Small intestine (tissue), 7 donors: ENCODE measurements around the gene SP140. TPM values are rescaled to one million over a fixed set of nuclear protein-coding genes. Genes with fewer than 3 reads are reported as not detected.

Experiments
- DNase-seq, 2 donors: peaks; one replicate each; pipeline versions ENCODE4 v3.0.0 to v3.0.0-alpha.2; 2013
- FAIRE-seq: peaks from 2 replicates; lab custom pipeline; 2012; peaks lifted over from hg19 to GRCh38; lab: Jason Lieb, UNC
- H3K27ac ChIP-seq, 3 donors: one replicate each; pipeline ENCODE4 v1.5.1; 2013; ENCODE audit warnings: low read length in 2 of 3, mild to moderate bottlenecking in 2 of 3, control low read depth in 1 of 3, inconsistent platforms in 1 of 3, low read depth in 1 of 3, moderate library complexity in 1 of 3
- H3K27me3 ChIP-seq, 3 donors: one replicate each; pipeline ENCODE4 v1.6.1; 2013; ENCODE audit warnings: low read length in 3 of 3, inconsistent platforms in 1 of 3; ENCODE audit not compliant: control insufficient read depth in 3 of 3, insufficient read depth in 3 of 3
- H3K36me3 ChIP-seq, 3 donors: one replicate each; pipeline ENCODE4 v1.6.1; 2013; ENCODE audit warnings: low read length in 3 of 3, inconsistent platforms in 1 of 3, low read depth in 1 of 3, mild to moderate bottlenecking in 1 of 3, moderate library complexity in 1 of 3; ENCODE audit not compliant: control insufficient read depth in 3 of 3, insufficient read depth in 2 of 3
- H3K4me1 ChIP-seq, 3 donors: one replicate each; pipeline ENCODE4 v1.6.1; 2013; ENCODE audit warnings: low read length in 2 of 3, inconsistent platforms in 1 of 3, low read depth in 1 of 3, mild to moderate bottlenecking in 1 of 3, moderate library complexity in 1 of 3; ENCODE audit not compliant: control insufficient read depth in 3 of 3, insufficient read depth in 2 of 3
- H3K4me3 ChIP-seq, 3 donors: one replicate each; pipeline ENCODE4 v1.5.1; 2013; ENCODE audit warnings: low read length in 3 of 3, control low read depth in 1 of 3, inconsistent platforms in 1 of 3, low read depth in 1 of 3, mild to moderate bottlenecking in 1 of 3, moderate library complexity in 1 of 3
- H3K9me3 ChIP-seq, 2 donors: one replicate each; pipeline ENCODE4 v1.6.1; 2013; ENCODE audit warnings: low read depth in 1 of 2, low read length in 1 of 2; ENCODE audit not compliant: control insufficient read depth in 2 of 2, insufficient read depth in 1 of 2
- WGBS, 3 donors: extraction: QIAGEN DNeasy Blood & Tissue Kit; methylation state at CpG; one replicate each; pipeline ENCODE4 v1.1.7; 2013; 5-methylcytosine and 5-hydroxymethylcytosine counted together
- polyA plus RNA-seq, 4 donors: library from polyadenylated mRNA; stranded (reverse) in 3 of 4; unstranded in 1 of 4; fragments of 200-250 nt in 3 of 4; fragments of 120-200 nt in 1 of 4; gene quantifications; one replicate each; pipeline versions ENCODE4 v1.2.1 to v1.2.3, GENCODE V29; 2013
- donor health status: healthy with polysubstance abuse.
- donor health status: control.
- donor health status: control.
- donor health status: Bipolar disorder and iron deficiency.
- donor health status: healthy.

The SP140 gene
- polyA plus RNA-seq, 4 donors, result 1.5 to 3.0 (median 1.5) TPM; not detected in 1

GRCh38 chr2:230203110-230203676 lies 22.3 kb upstream of the SP140 start:
- peaks cover 13 to 20% (median 19%) of the 10 kb centered on the region in 3 donors for H3K36me3 ChIP-seq

GRCh38 chr2:230205034-230205433 lies 20.5 kb upstream of the SP140 start:
- peaks cover 15 to 24% (median 16%) of the 10 kb centered on the region in 3 donors for H3K36me3 ChIP-seq
- H3K27ac ChIP-seq, result no peak overlapping the region
- H3K27me3 ChIP-seq, result no peaks in the 10 kb centered on the region
- WGBS, 3 donors, result 92 to 96% (median 95%) methylated on average over 1 of the region's 1 CpG
- DNase-seq, result no peak
- H3K4me1 ChIP-seq, result no peaks in the 10 kb centered on the region
- peaks cover 0 to 3% of the 10 kb centered on the region in 2 donors for H3K9me3 ChIP-seq
- no peak overlapping the region for H3K4me3 ChIP-seq
- FAIRE-seq, result no peak

More at GRCh38 chr2:230203110-230203676, 22.3 kb upstream of the SP140 start:
- Histone ChIP-seq H3K27me3 (no peaks in the 10 kb centered on the region), H3K27ac (no peak overlapping the region), H3K4me1 (no peaks in the 10 kb centered on the region), H3K4me3 (no peak overlapping the region), H3K9me3 (peaks cover 0 to 3% of the 10 kb centered on the region in 2 donors)
- FAIRE-seq (no peak), DNase-seq (no peak)
- WGBS, 3 donors, result 91 to 95% (median 94%) methylated on average over 15 of the region's 15 CpGs

GRCh38 chr2:230205721-230206120 lies 19.8 kb upstream of the SP140 start:
- FAIRE-seq (no peak), DNase-seq (no peak)
- 82 to 93% (median 87%) methylated on average over 2 of the region's 2 CpGs for WGBS, 3 donors
- H3K4me3 ChIP-seq, result no peak overlapping the region
- no peaks in the 10 kb centered on the region for H3K27me3 ChIP-seq
- H3K9me3 ChIP-seq, result peaks cover 0 to 3% of the 10 kb centered on the region in 2 donors
- H3K4me1 ChIP-seq, result no peaks in the 10 kb centered on the region
- peaks cover 14 to 28% (median 18%) of the 10 kb centered on the region in 3 donors for H3K36me3 ChIP-seq
- H3K27ac ChIP-seq, result no peak overlapping the region

GRCh38 chr2:230208576-230208975 lies 17.0 kb upstream of the SP140 start:
- Histone ChIP-seq H3K9me3 (no peaks in the 10 kb centered on the region), H3K27me3 (no peaks in the 10 kb centered on the region), H3K27ac (no peak overlapping the region), H3K36me3 (peaks cover 27 to 40% (median 29%) of the 10 kb centered on the region in 3 donors), H3K4me3 (no peak overlapping the region), H3K4me1 (no peaks in the 10 kb centered on the region)
- no peak for FAIRE-seq
- no peak for DNase-seq

GRCh38 chr2:230209422-230210051 lies 16.0 kb upstream of the SP140 start:
- peaks cover 25 to 43% (median 32%) of the 10 kb centered on the region in 3 donors for H3K36me3 ChIP-seq
- 80 to 86% (median 84%) methylated on average over 1 of the region's 1 CpG for WGBS, 3 donors
- H3K4me1 ChIP-seq, result no peaks in the 10 kb centered on the region
- no peaks in the 10 kb centered on the region for H3K27me3 ChIP-seq
- DNase-seq, result no peak
- H3K4me3 ChIP-seq, result no peak overlapping the region
- no peak overlapping the region for H3K27ac ChIP-seq
- no peak for FAIRE-seq
- H3K9me3 ChIP-seq, result no peaks in the 10 kb centered on the region

- Histone ChIP-seq H3K27ac (no peak overlapping the region), H3K36me3 (peaks cover 13 to 24% (median 20%) of the 10 kb centered on the region in 3 donors), H3K4me3 (no peak overlapping the region), H3K27me3 (no peaks in the 10 kb centered on the region), H3K4me1 (peaks cover 0 to 18% (median 2%) of the 10 kb centered on the region in 3 donors), H3K9me3 (no peaks in the 10 kb centered on the region)
- DNase-seq, result no peak
- WGBS, 3 donors, result 77 to 85% (median 80%) methylated on average over 1 of the region's 1 CpG
- FAIRE-seq, result no peak
These were observed 9.0 kb upstream of the SP140 start for GRCh38 chr2:230216489-230216888.

GRCh38 chr2:230217424-230217823 lies 8.1 kb upstream of the SP140 start:
- Histone ChIP-seq H3K27me3 (no peaks in the 10 kb centered on the region), H3K27ac (peak overlapping the region in 1 of 3 donors; percentile 53), H3K9me3 (no peaks in the 10 kb centered on the region), H3K4me3 (no peak overlapping the region), H3K36me3 (peaks cover 8 to 18% (median 12%) of the 10 kb centered on the region in 3 donors), H3K4me1 (peaks cover 0 to 18% (median 2%) of the 10 kb centered on the region in 3 donors)
- WGBS, 3 donors, result 40 to 58% (median 46%) methylated on average over 3 of the region's 3 CpGs
- no peak for FAIRE-seq
- DNase-seq, result peak; percentile 9 to 34

GRCh38 chr2:230218421-230218820 lies 7.1 kb upstream of the SP140 start:
- WGBS, 3 donors, result 32 to 52% (median 46%) methylated on average over 2 of the region's 2 CpGs
- Histone ChIP-seq H3K9me3 (no peaks in the 10 kb centered on the region), H3K4me3 (no peak overlapping the region), H3K27ac (no peak overlapping the region), H3K27me3 (no peaks in the 10 kb centered on the region), H3K36me3 (peaks cover 4 to 11% (median 10%) of the 10 kb centered on the region in 3 donors), H3K4me1 (peaks cover 0 to 18% (median 2%) of the 10 kb centered on the region in 3 donors)
- FAIRE-seq (no peak), DNase-seq (peak; percentile 6 to 14)
